ENCODE results near the gene RAB4B. TPM values are rescaled to one million over a fixed set of nuclear protein-coding genes. Genes with fewer than 3 reads are reported as not detected.

RAB4B gene
- total and polyA plus RNA-seq, 2 donors (not counting 1 experiment from before 2014, with no cell fraction given), result 108 to 141 TPM

- ChIA-PET CTCF (no interaction called here), POLR2A (no interaction called here)
- Mint-ChIP-seq H3K9me3 (ENCODE audit: insufficient read depth) (no peaks in the 10 kb centered on the region), H3K27ac (no peak overlapping the region), H3K4me1 (no peaks in the 10 kb centered on the region), H3K4me3 (no peak overlapping the region), H3K27me3 (no peaks in the 10 kb centered on the region)
- no peaks in the 10 kb centered on the region for H3K4me1 ChIP-seq (ENCODE audit: control insufficient read depth in 2 of 2, insufficient read depth in 2 of 2, low read length in 2 of 2)
- H2AFZ ChIP-seq (ENCODE audit: insufficient read depth, low read depth, low read length, poor library complexity, severe bottlenecking), result no peak overlapping the region
- TF ChIP-seq CTCF (IDR thresholded peaks at IDR 0.05) (no peak), EZH2 (IDR thresholded peaks at IDR 0.05; ENCODE audit: borderline replicate concordance, insufficient read depth, low read depth, low read length, poor library complexity, severe bottlenecking) (no peak)
- no peaks in the 10 kb centered on the region for H3K9me3 ChIP-seq (ENCODE audit: control extremely low read depth in 1 of 3, control insufficient read depth in 2 of 3, insufficient read depth in 1 of 3, low read length in 2 of 3)
- H3K4me2 ChIP-seq (replicated peaks; ENCODE audit: low read depth, low read length, poor library complexity, severe bottlenecking), result no peak overlapping the region
- DNase-seq (no peak), ATAC-seq (ENCODE audit: low read depth) (no peak)
- no peaks in the 10 kb centered on the region for H4K20me1 ChIP-seq (ENCODE audit: control insufficient read depth, insufficient read depth, low read length, poor library complexity, severe bottlenecking)
- H3K9ac ChIP-seq (ENCODE audit: low read length), result no peak overlapping the region
- 93% methylated on average over 3 of the region's 6 CpGs for WGBS (ENCODE audit: insufficient coverage)
- no peaks in the 10 kb centered on the region for H3K79me2 ChIP-seq (ENCODE audit: control insufficient read depth, insufficient read depth, low read length)
- no peak overlapping the region for H3K4me3 ChIP-seq (ENCODE audit: control extremely low read depth in 1 of 5, extremely low read depth in 1 of 5, insufficient read depth in 1 of 5, low read depth in 2 of 5, low read length in 4 of 5)
- no peak overlapping the region for H3K27ac ChIP-seq (ENCODE audit: low read length in 2 of 2)
- peaks cover 0 to 27% of the 10 kb centered on the region in 2 experiments for H3K36me3 ChIP-seq (replicated peaks in 1 of 2; ENCODE audit: control extremely low read depth in 1 of 2, control insufficient read depth in 1 of 2, extremely low read depth in 1 of 2, insufficient read depth in 2 of 2, low read length in 1 of 2)
- intact Hi-C loops (cut with micrococcal nuclease), result no loop called here
- H3K27me3 ChIP-seq (replicated peaks in 1 of 4; ENCODE audit: control extremely low read depth in 1 of 4, control insufficient read depth in 3 of 4, insufficient read depth in 4 of 4, low read length in 3 of 4), result no peaks in the 10 kb centered on the region
Measured at GRCh38 chr19:40740747-40741146, 37.3 kb upstream of the RAB4B start.

DNA sequence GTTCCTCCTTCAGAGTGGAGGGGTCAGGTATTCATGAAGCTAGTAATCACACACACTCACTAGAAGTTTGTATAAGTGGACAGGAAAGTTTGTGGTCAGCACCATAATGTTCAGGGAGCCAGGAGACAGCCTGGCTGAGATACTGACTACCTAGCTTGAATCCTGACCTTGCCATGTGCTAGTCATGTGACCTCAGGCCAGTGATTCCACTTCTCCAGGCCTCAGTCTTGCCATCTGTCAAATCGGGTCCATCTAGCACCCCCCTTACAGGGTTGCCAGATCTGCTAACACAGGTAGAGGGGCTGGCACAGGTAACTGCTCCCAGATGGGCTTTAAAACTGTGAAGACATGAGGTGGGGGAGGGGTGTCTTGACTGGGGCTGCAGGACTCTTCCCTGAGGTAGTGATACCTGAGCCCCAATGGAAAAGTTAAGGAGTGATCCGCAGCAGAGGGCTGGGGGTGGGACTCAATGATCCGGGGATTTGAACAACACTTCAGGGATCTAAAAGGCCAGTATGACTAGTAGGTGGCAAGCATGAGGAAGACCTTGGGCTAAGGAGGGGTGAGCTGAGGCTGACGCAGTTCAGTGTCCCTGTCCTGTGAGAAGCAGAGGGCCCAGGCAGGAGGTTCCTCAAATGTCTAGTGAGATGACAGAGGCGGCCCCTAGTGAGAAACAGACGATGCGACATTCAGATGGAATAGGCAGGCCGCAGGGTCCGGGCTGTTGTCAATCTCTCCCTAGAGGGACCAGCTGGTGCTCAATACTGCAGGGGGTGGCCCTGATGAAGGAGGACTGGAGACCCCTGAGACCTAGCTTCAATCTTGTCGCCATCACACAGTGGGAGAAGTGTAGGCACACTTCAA, 36.3 kb upstream of the RAB4B start:
- no peak for TF ChIP-seq EZH2 (IDR thresholded peaks at IDR 0.05; ENCODE audit: borderline replicate concordance, insufficient read depth, low read depth, low read length, poor library complexity, severe bottlenecking)
- TF ChIP-seq CTCF (IDR thresholded peaks at IDR 0.05), result no peak
- Histone ChIP-seq H3K27ac (ENCODE audit: low read length in 2 of 2) (no peak overlapping the region), H3K4me2 (replicated peaks; ENCODE audit: low read depth, low read length, poor library complexity, severe bottlenecking) (no peak overlapping the region), H3K79me2 (ENCODE audit: control insufficient read depth, insufficient read depth, low read length) (no peaks in the 10 kb centered on the region), H3K36me3 (replicated peaks in 1 of 2; ENCODE audit: control extremely low read depth in 1 of 2, control insufficient read depth in 1 of 2, extremely low read depth in 1 of 2, insufficient read depth in 2 of 2, low read length in 1 of 2) (peaks cover 0 to 23% of the 10 kb centered on the region in 2 experiments), H3K9me3 (ENCODE audit: control extremely low read depth in 1 of 3, control insufficient read depth in 2 of 3, insufficient read depth in 1 of 3, low read length in 2 of 3) (no peaks in the 10 kb centered on the region), H3K4me1 (ENCODE audit: control insufficient read depth in 2 of 2, insufficient read depth in 2 of 2, low read length in 2 of 2) (no peaks in the 10 kb centered on the region), H3K27me3 (replicated peaks in 1 of 4; ENCODE audit: control extremely low read depth in 1 of 4, control insufficient read depth in 3 of 4, insufficient read depth in 4 of 4, low read length in 3 of 4) (no peaks in the 10 kb centered on the region), H4K20me1 (ENCODE audit: control insufficient read depth, insufficient read depth, low read length, poor library complexity, severe bottlenecking) (no peaks in the 10 kb centered on the region), H3K9ac (ENCODE audit: low read length) (no peak overlapping the region), H2AFZ (ENCODE audit: insufficient read depth, low read depth, low read length, poor library complexity, severe bottlenecking) (no peak overlapping the region), H3K4me3 (ENCODE audit: control extremely low read depth in 1 of 5, extremely low read depth in 1 of 5, insufficient read depth in 1 of 5, low read depth in 2 of 5, low read length in 4 of 5) (no peak overlapping the region)
- Mint-ChIP-seq H3K27me3 (no peaks in the 10 kb centered on the region), H3K9me3 (ENCODE audit: insufficient read depth) (no peaks in the 10 kb centered on the region), H3K4me1 (no peaks in the 10 kb centered on the region), H3K4me3 (no peak overlapping the region), H3K27ac (no peak overlapping the region)
- ChIA-PET CTCF (interaction anchor here (0.7 to 2.9 kb wide), 4 partner anchors 13 to 138 kb away, joined by 3 to 14 read pairs (median 4); no protein-coding TSS in a partner anchor), POLR2A (no interaction called here)
- ATAC-seq (ENCODE audit: low read depth), result peak; percentile 10
- DNase-seq, result no peak
- 84% methylated on average over 9 of the region's 10 CpGs for WGBS (ENCODE audit: insufficient coverage)
- intact Hi-C loops (cut with micrococcal nuclease), result no loop called here

Data from B cell (primary cell).